D721Med (cell line): ENCODE results near the gene WARS2.

ENCODE experiments used
- DNase-seq: peaks from one replicate; pipeline ENCODE4 v3.0.0; 2011; ENCODE audit warnings: low spot score; ENCODE audit not compliant: insufficient read length
- FAIRE-seq: peaks from 2 replicates; lab custom pipeline; 2011; peaks lifted over from hg19 to GRCh38; lab: Jason Lieb, UNC
- TF ChIP-seq, protein P1 (sequence below): IDR thresholded peaks from 2 replicates; pipeline ENCODE4 v1.5.1; 2012; ENCODE audit warnings: mild to moderate bottlenecking, control low read depth; ENCODE audit not compliant: insufficient read depth; ENCODE audit errors: missing control alignments

WARS2 gene

DNA sequence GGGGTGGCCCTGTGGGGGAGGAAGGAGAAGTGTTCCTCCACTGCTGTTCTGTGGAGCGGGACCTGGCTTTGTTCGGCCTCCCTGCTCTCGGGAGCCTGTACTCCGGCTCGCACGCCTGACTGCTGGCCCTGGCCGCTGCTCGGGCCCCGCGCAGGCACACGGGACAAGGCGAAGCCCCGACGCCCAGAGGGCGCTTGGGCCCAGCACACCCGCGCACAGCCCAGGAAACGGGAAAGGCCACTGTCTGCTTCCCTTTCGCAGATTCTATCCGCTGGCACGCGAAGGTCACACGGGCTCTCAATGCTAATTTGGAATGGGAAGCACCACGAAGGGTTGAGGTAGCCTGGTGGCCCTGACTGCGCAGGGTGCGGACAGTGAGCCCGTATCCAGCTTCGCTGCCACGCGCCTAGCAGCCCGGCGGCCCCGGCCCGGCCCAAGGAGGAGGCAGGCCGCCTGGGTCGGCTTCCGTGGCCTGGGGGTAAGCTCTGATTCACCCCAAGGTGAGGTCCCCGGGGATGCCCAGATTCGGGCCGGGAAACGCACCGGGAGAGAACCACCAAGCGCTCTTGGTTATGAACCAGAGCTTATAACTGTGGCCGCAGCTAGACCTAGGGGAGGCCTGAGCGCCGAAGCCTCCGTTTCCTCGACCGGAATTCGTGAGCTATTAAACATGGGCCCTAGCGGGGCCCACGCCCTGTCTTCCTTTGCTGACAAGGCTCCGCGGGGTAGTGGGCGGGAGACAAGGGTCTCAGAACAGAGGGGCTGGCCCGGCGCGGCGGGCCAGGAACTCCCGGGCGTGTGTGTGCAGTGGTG, 132.6 kb downstream of the WARS2 start:
- TF ChIP-seq, protein P1, sequence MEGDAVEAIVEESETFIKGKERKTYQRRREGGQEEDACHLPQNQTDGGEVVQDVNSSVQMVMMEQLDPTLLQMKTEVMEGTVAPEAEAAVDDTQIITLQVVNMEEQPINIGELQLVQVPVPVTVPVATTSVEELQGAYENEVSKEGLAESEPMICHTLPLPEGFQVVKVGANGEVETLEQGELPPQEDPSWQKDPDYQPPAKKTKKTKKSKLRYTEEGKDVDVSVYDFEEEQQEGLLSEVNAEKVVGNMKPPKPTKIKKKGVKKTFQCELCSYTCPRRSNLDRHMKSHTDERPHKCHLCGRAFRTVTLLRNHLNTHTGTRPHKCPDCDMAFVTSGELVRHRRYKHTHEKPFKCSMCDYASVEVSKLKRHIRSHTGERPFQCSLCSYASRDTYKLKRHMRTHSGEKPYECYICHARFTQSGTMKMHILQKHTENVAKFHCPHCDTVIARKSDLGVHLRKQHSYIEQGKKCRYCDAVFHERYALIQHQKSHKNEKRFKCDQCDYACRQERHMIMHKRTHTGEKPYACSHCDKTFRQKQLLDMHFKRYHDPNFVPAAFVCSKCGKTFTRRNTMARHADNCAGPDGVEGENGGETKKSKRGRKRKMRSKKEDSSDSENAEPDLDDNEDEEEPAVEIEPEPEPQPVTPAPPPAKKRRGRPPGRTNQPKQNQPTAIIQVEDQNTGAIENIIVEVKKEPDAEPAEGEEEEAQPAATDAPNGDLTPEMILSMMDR: no peak
- DNase-seq: no peak
- FAIRE-seq: no peak

DNA sequence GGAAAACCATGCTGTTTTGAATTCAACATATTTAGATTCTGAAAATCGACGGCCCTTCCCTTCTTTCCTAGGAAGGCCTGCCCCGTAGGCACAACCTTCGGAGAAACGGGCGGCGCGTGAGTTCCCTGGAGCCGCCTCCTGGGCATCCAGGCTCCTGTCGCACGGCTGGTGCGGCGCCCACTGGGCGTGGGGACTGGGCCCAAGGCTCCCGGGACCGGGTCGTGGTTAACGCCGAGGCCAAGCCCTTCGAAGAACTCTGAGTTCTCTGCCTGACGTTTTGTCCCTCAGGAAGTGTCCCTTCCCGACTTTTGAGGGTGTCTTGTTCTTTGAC, 133.1 kb downstream of the WARS2 start:
- no peak for FAIRE-seq
- no peak for DNase-seq
- TF ChIP-seq, protein P1: no peak

DNA sequence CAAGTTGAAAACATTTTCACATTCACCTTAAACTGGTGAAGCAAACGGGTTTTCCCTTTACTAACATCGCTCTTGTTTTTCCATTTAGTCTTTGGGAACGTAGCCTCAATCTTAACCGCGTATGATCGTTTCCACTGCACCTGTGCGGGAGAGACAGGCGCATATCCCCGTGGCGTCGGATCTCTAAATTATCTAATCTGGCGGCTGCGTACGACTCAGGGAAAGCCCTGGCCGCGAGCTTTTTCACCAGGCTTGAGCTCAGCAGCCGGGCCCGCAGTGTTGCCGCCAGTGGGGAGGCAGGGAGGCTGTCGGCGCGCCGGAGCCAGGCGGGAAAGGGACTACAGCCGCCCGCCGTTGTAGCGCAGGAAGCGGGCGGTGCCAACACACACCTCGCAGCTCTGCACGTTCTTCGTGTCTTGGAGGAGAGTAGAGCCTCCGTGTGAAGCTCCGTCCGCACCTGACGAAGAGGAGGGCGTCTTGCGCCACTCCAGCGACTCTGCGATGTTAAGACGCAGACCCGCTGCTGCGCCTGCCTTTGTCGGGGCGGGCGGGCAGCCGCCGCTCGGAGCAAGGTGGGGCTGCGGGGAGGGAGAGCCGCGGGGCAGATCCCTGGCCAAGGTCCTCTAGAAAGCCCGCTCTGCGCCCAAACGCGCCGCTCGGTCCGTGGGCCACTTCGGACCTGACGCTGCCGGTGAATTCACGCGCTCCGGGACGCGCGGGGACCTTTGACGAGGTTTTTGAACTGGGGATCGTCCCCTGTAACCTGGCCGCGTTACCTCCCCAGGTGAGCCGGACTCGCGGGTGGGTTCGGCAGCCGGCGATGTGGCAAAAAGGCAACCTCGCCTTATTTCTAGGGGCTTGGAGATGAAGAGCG, 133.8 kb downstream of the WARS2 start:
- FAIRE-seq: no peak
- TF ChIP-seq, protein P1: no peak
- no peak for DNase-seq

DNA sequence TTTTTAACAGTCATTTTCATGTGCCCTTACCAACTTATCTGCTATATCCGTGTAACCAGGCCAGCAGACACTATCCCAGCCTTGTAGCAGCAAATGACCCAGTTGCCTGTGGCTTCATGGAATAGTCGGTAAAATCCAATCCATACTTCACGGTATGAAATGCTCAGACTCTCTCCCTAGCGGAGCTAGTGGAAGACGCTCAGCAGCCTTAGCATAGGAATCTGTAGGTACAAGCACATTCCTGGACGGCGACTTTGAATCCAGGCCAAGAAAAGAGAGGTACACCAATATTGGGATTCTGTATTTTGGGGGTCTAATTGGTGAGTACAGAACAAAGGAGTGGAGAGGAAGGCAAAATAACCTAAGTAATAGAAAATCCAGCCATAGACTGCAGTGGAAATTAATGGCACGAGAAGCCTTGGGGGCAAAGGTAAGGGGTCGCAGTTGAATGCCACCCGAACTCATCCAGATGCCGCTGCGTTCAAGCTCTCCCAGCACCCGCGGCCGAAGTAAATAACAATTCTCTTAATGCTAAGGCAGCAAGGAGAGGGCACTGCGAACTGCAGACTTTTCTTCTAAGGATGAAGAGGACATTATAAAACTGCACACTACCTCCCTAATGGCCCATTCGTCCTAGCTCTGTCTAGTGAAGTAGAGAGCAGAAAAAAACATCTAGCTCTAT, 134.6 kb downstream of the WARS2 start:
- no peak for FAIRE-seq
- TF ChIP-seq, protein P1: no peak
- DNase-seq: no peak

DNA sequence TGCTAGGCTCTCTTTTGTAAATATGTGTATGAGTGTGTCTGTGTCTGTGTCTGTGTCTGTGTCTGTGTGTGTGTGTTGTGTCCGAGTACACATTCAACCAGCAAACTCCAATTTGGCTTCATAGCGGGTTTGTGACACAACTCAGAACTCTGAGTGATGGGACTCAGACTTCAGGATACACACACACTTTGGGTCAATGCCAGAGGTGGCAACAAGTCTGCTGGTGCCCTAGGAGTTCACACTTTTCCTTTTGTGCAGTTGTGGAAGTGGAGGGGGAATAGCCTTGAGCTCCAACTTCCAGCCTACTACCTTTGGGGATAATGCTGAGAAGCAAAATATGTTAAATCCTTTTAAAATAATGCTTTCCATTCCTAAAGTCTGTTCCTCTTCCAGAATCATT, 135.7 kb downstream of the WARS2 start:
- TF ChIP-seq, protein P1: no peak
- FAIRE-seq (no peak), DNase-seq (no peak)

DNA sequence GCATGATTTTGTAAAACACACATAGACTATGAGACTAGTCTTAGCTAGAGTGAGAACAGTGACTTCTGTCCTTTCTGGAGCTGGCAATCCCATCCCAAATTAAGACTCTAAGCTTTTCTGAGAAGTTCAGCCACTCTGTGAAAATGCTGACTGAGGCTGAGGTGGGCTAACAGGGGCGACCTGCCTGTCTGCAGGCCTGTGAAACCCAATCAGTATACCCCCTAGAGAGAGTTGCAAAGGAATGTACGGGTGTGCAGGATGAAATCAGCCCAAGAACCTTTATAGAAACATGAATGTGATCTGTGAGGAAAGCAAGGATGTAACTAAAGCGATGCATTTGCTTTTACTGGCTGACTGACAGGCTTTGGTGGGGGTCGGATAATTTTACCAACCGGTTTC, 136.3 kb downstream of the WARS2 start:
- FAIRE-seq: no peak
- DNase-seq: no peak
- TF ChIP-seq, protein P1: no peak
